ENCODE measurements around the gene C4orf46. TPM values are rescaled to one million over a fixed set of nuclear protein-coding genes. Genes with fewer than 3 reads are reported as not detected.
A peak's percentile ranks its signal among the peaks of the same experiment; 100 is the strongest.

The C4orf46 gene
- total RNA-seq, 1 donor from 2014 or later = 17.5 TPM

- TF ChIP-seq CTCF (conservative IDR thresholded peaks at IDR 0.05) = no peak
- no peak overlapping the region for H3K27ac Mint-ChIP-seq
- H3K27me3 Mint-ChIP-seq = no peaks in the 10 kb centered on the region
- H3K9me3 Mint-ChIP-seq = no peaks in the 10 kb centered on the region
- H3K36me3 Mint-ChIP-seq = peaks cover 16% of the 10 kb centered on the region
- no peak overlapping the region for H3K4me3 Mint-ChIP-seq
- no peak for DNase-seq (ENCODE audit: extremely low spot score, unreplicated experiment)
- no peaks in the 10 kb centered on the region for H3K4me1 Mint-ChIP-seq (ENCODE audit: unreplicated experiment)
These were observed 17.1 kb upstream of the C4orf46 start for GRCh38 chr4:158688813-158689212.

- H3K27me3 Mint-ChIP-seq = no peaks in the 10 kb centered on the region
These were observed 10.4 kb upstream of the C4orf46 start for GRCh38 chr4:158682066-158682465.

DNA sequence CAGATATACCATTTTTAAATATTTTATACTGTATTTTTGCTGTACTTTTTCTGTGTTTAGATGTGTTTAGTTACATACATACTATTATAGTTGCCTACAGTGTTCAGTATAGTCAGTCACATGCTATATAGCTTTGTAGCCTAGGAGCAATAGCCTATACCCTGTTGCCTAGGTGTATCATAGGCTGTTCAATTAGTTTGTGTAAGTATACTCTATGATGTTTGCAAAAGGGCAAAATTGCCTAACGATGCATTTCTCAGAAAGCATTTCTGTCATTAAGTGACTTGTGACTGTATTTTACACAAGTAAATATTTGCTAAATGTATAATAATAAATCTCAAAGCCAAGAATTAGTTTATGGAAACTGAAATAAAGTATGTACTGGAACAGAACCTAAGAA, 9.9 kb upstream of the C4orf46 start:
- DNase-seq (ENCODE audit: extremely low spot score, unreplicated experiment) = no peak
- Mint-ChIP-seq H3K27ac (no peak overlapping the region), H3K36me3 (peaks cover 10% of the 10 kb centered on the region), H3K4me1 (ENCODE audit: unreplicated experiment) (no peaks in the 10 kb centered on the region), H3K4me3 (no peak overlapping the region), H3K9me3 (no peaks in the 10 kb centered on the region), H3K27me3 (no peaks in the 10 kb centered on the region)
- TF ChIP-seq CTCF (conservative IDR thresholded peaks at IDR 0.05) = no peak

More at GRCh38 chr4:158682066-158682465, 10.4 kb upstream of the C4orf46 start:
- no peak for DNase-seq (ENCODE audit: extremely low spot score, unreplicated experiment)
- Mint-ChIP-seq H3K4me1 (ENCODE audit: unreplicated experiment) (no peaks in the 10 kb centered on the region), H3K27ac (no peak overlapping the region), H3K9me3 (no peaks in the 10 kb centered on the region), H3K4me3 (no peak overlapping the region), H3K36me3 (peaks cover 11% of the 10 kb centered on the region)
- no peak for TF ChIP-seq CTCF (conservative IDR thresholded peaks at IDR 0.05)

DNA sequence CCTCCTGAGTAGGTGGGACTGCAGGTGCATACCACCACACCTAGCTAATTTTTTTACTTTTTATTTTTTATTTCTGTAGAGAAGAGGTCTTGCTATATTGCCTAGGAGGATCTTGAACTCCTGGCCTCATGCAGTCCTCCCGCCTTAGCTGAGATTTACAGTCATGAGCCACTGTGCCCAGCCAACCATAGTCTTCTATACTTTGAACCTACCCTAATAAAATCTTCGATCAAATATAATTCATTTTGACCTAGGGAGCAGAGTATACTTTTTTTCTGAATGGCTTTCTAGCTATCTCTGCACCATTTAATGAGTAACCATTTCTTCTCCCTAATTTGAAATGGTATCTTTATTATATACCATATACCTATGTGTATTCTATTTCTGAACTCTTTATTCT, 7.1 kb upstream of the C4orf46 start:
- Mint-ChIP-seq H3K27ac (no peak overlapping the region), H3K27me3 (no peaks in the 10 kb centered on the region), H3K4me1 (ENCODE audit: unreplicated experiment) (peaks cover under 1% of the 10 kb centered on the region), H3K36me3 (peaks cover 4% of the 10 kb centered on the region), H3K9me3 (no peaks in the 10 kb centered on the region), H3K4me3 (no peak overlapping the region)
- no peak for DNase-seq (ENCODE audit: extremely low spot score, unreplicated experiment)
- TF ChIP-seq CTCF (conservative IDR thresholded peaks at IDR 0.05) = no peak

DNA sequence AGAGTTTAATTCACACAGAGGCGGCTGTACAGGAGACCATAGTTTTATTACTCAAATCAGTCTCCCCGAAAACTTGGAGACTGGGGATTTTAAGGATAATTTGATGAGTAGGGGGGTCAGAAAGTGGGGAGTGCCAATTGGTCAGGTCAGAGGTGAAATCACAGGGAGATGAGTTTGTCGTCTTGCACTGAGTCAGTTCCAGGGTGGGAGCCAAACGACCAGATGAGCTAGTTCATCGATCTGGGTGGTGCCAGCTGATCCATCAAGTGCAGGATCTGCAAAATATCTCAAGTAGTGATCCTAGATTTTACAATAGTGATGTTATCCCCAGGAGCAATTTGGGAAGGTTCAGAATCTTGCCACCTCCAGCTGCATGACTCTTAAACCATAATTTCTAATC, 4.4 kb upstream of the C4orf46 start:
- no peak for DNase-seq (ENCODE audit: extremely low spot score, unreplicated experiment)
- Mint-ChIP-seq H3K36me3 (peaks cover 4% of the 10 kb centered on the region), H3K4me3 (no peak overlapping the region), H3K27me3 (no peaks in the 10 kb centered on the region), H3K9me3 (no peaks in the 10 kb centered on the region), H3K27ac (no peak overlapping the region), H3K4me1 (ENCODE audit: unreplicated experiment) (peaks cover 3% of the 10 kb centered on the region)
- TF ChIP-seq CTCF (conservative IDR thresholded peaks at IDR 0.05) = no peak

DNA sequence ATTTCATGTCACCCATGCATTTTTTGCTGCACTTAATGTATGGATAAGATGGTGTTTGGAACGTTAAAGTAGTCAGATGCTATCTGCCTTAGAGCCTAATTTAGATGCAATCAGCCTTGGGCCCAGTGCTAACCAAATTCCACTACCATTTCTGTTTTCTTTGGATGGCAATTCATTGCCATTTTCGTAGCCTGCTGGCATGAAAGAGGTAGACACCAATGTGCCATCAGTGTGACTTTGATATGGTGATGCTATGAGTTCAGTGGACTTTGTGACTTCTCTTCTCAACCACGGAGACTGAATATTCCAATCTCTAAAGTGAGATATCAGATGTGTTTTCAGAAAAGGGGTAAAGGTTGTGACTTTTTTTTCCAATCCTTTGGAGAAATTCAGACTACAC, 1.9 kb upstream of the C4orf46 start:
- DNase-seq (ENCODE audit: extremely low spot score, unreplicated experiment) = no peak
- TF ChIP-seq CTCF (conservative IDR thresholded peaks at IDR 0.05) = no peak
- Mint-ChIP-seq H3K9me3 (no peaks in the 10 kb centered on the region), H3K4me1 (ENCODE audit: unreplicated experiment) (peaks cover 15% of the 10 kb centered on the region), H3K27me3 (no peaks in the 10 kb centered on the region), H3K4me3 (peak overlapping the region; percentile 58), H3K27ac (no peak overlapping the region), H3K36me3 (no peaks in the 10 kb centered on the region)

Data from type B pancreatic cell (in vitro differentiated cells).